Dendritic cell treated with granulocyte-macrophage colony-stimulating factor and Interleukin-4, amounts not matched to agents 40 ng/mL and 50 ng/mL, for 4 days (primary cell): ENCODE data around the gene PHKG1.
"Not testable (repeated sequence)": the region's sequence is repeated elsewhere in the genome, so short reads cannot be mapped to it uniquely, and the experiment has no call there.

Source experiments
- H3K27ac Mint-ChIP-seq: one replicate; pipeline ENCODE4 v1.8.0; 2022; ENCODE audit warnings: mild to moderate bottlenecking, mixed read lengths
- H3K27me3 Mint-ChIP-seq: one replicate; pipeline ENCODE4 v1.8.0; 2022; ENCODE audit warnings: mild to moderate bottlenecking, mixed read lengths
- H3K36me3 Mint-ChIP-seq: one replicate; pipeline ENCODE4 v1.8.0; 2022; ENCODE audit warnings: low read depth, mixed read lengths
- H3K4me1 Mint-ChIP-seq: one replicate; pipeline ENCODE4 v1.8.0; 2022; ENCODE audit warnings: low read depth, mixed read lengths
- H3K4me3 Mint-ChIP-seq: one replicate; pipeline ENCODE4 v1.8.0; 2022; ENCODE audit warnings: mild to moderate bottlenecking, moderate library complexity, mixed read lengths
- H3K9me3 Mint-ChIP-seq: one replicate; pipeline ENCODE4 v1.8.0; 2022; ENCODE audit warnings: mixed read lengths
- intact Hi-C: fragments of 100-400 bp; cut with micrococcal nuclease; formaldehyde crosslinking; loops from one replicate; pipeline ENCODE4 v1.15.0; 2022

The PHKG1 gene

GRCh38 chr7:56045758-56046157, 47.0 kb downstream of the PHKG1 start:
- H3K4me1 Mint-ChIP-seq, intact Hi-C loops, H3K4me3 Mint-ChIP-seq: not testable (repeated sequence)

DNA sequence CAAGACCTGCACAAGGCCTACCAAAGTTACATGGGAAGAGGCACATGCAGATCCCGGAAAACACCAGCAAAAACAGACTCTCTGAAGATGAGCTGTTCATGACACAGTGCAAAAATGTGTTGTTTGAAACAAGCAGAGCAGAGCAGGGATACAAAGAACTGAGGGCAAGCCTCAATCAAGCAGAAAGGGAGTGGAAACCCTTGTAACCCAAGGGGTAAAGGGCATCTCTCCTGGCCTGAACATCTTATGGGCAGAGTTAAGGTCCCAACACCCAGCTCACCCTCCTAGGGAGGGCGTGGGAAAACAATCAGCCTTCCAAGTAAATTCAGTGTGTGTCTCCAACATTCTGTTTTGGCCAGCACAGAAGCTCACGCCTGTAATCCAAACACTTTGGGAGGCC, 52.0 kb downstream of the PHKG1 start:
- Mint-ChIP-seq H3K27ac (no peak overlapping the region), H3K4me3 (no peak overlapping the region), H3K36me3 (peaks cover 20% of the 10 kb centered on the region), H3K27me3 (no peaks in the 10 kb centered on the region), H3K4me1 (no peaks in the 10 kb centered on the region), H3K9me3 (no peaks in the 10 kb centered on the region)
- intact Hi-C loops, result no loop called here

More at GRCh38 chr7:56045758-56046157, 47.0 kb downstream of the PHKG1 start:
- H3K27ac Mint-ChIP-seq, H3K27me3 Mint-ChIP-seq, H3K9me3 Mint-ChIP-seq: not testable (repeated sequence)
- peaks cover 20% of the 10 kb centered on the region for H3K36me3 Mint-ChIP-seq

DNA sequence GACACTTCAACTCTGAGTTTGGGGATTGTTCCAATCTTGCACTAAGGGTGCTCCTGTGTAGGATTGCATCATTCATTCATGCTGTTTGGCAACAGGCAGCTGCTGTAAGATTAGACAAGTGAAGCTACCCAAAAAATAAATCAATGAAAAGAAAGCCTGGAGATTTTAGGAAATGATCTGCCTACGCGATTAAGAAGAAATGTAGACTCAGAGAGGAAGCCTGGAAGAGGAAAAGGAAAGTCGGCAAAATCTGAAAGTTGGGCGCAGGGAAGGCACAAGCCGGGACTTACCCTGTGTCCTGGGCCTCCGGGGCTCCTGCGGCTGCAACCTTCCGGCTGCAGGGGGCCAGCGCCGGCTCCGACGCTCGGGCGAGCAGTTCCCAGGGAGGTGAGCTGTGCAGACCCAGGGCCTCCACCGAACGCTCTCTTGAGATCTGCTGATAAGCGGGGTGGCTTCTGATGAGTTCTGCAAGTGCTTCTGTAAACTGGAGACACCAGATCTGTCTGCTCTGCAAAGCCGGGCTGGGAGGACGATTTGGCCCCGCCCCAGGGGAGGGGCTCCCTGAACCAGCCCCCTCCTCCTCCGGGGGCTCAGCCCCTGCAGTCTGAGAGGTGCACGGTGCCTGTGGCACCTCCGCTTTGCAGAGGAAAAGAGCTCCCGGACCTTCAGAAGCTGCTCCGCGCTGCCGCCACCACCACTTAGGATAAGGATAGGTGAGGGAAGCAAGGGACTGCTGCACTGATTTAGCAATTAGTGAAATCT, 58.9 kb downstream of the PHKG1 start:
- peak overlapping the region; percentile 78 for H3K27ac Mint-ChIP-seq
- intact Hi-C loops, result no loop called here
- H3K4me3 Mint-ChIP-seq, result peak overlapping the region; percentile 90

GRCh38 chr7:56032578-56032977, 60.2 kb downstream of the PHKG1 start:
- Mint-ChIP-seq H3K4me1 (peaks cover 12% of the 10 kb centered on the region), H3K36me3 (peaks cover 41% of the 10 kb centered on the region)
- intact Hi-C loops, H3K9me3 Mint-ChIP-seq, H3K27ac Mint-ChIP-seq, H3K4me3 Mint-ChIP-seq, H3K27me3 Mint-ChIP-seq: not testable (repeated sequence)

More for the DNA sequence above, 58.9 kb downstream of the PHKG1 start:
- Mint-ChIP-seq H3K9me3 (no peaks in the 10 kb centered on the region), H3K36me3 (peaks cover 39% of the 10 kb centered on the region), H3K4me1 (peaks cover 12% of the 10 kb centered on the region), H3K27me3 (no peaks in the 10 kb centered on the region)

DNA sequence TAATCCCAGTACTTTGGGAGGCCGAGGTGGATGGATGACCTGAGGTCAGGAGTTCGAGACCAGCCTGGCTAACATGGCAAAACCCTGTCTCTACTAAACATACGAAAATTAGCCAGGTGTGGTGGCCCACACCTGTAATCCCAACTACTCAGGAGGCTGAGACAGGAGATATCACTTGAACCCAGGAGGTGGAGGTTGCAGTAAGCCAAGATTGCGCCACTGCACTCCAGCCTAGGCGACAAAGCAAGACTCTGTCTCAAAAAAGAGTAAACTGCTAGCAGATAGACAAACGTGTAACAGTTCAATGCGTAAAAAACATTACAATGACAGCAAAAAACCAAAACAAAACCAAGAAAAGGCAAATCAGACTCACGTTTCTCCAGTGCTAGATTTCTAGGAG, 61.2 kb downstream of the PHKG1 start:
- intact Hi-C loops, H3K9me3 Mint-ChIP-seq, H3K27me3 Mint-ChIP-seq, H3K4me3 Mint-ChIP-seq: not testable (repeated sequence)
- Mint-ChIP-seq H3K36me3 (peaks cover 51% of the 10 kb centered on the region), H3K4me1 (peaks cover 12% of the 10 kb centered on the region), H3K27ac (peak overlapping the region; percentile 31)

DNA sequence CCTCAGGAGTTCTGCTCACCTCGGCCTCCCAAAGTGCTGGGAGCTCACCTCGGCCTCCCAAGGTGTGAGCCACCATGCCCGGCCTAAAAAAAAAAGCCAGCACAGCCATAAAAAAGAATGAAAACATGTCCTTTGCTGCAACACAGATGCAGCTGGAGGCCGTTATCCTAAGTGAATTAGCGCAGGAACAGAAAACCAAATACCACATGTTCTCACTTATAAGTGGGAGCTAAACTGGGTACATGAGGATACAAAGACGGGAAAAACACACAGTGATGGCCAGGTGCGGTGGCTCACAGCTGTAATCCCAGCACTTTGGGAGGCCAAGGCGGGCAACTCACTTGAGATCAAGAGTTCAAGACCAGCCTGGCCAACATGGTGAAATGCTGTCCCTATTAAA, 62.4 kb downstream of the PHKG1 start:
- Mint-ChIP-seq H3K4me3 (no peak overlapping the region), H3K27me3 (no peaks in the 10 kb centered on the region), H3K36me3 (peaks cover 60% of the 10 kb centered on the region), H3K27ac (no peak overlapping the region), H3K9me3 (no peaks in the 10 kb centered on the region), H3K4me1 (peaks cover 12% of the 10 kb centered on the region)
- intact Hi-C loops, result no loop called here
